HCT116 (cell line): ENCODE data around the gene KCNE4. TPM values are rescaled to one million over a fixed set of nuclear protein-coding genes. Genes with fewer than 3 reads are reported as not detected.

Experiments used
- ATAC-seq: fragments of 200-7000 bp; cut with Tn5 transposase; 2 replicates; pipeline ENCODE4 v1.9.1; 2020; ENCODE audit warnings: mild to moderate bottlenecking, moderate library complexity
- BruUV-seq: library from RNA; stranded (reverse); fragments of 400-500 nt; replicated peaks from 2 replicates; lab custom pipeline; 2021; lab: Mats Ljungman, UMichigan
- CTCF ChIA-PET: fragments of 300-600 bp; sonication (Branson Sonifier 250); formaldehyde crosslinking; loops from one replicate; lab custom pipeline; 2021; ENCODE audit warnings: antibody characterized with exemption; lab: Charles Lee
- POLR2A ChIA-PET: fragments of 300-600, 350-600 bp; sonication (Branson Sonifier 250); formaldehyde crosslinking; loops from one replicate; lab custom pipeline; 2021; ENCODE audit warnings: antibody characterized with exemption; lab: Charles Lee
- RAD21 ChIA-PET, 2 experiments: fragments of 300-600 bp; sonication (Branson Sonifier 250); formaldehyde crosslinking; loops; one replicate each; lab custom pipeline; 2023; ENCODE audit warnings: low total read pairs in 2 of 2; ENCODE audit not compliant: uncharacterized antibody in 2 of 2, unreplicated experiment in 2 of 2, low non-redundant PET in 1 of 2; lab: Charles Lee
- DNase-seq: peaks from one replicate; pipeline ENCODE4 v3.0.0-alpha.2; 2010; ENCODE audit warnings: low read depth, low spot score
- H2AFZ ChIP-seq: fragments of 200-600 bp; shearing (Covaris generic), sonication (generic); 2 replicates; pipeline ENCODE4 v1.6.1; 2017; ENCODE audit warnings: low read depth, mixed run types, mixed read lengths, antibody characterized with exemption, low read length; ENCODE audit not compliant: poor library complexity, severe bottlenecking
- H3K27ac ChIP-seq: 2 replicates; pipeline ENCODE4 v1.5.1; 2012; ENCODE audit warnings: low read depth, low read length
- H3K27me3 ChIP-seq: fragments of 200-600 bp; sonication (generic); 2 replicates; pipeline ENCODE4 v1.6.1; 2016; ENCODE audit warnings: mixed run types, low read length, mixed read lengths; ENCODE audit not compliant: insufficient read depth
- H3K36me3 ChIP-seq, 2 experiments: fragments of 200-500 bp in 1 of 2; fragments of 200-600 bp in 1 of 2; sonication (Bioruptor generic) in 1 of 2; sonication (generic) in 1 of 2; 2 replicates each; pipeline versions ENCODE4 v1.5.1 to v1.6.1; 2014 to 2016; ENCODE audit warnings: low read length in 2 of 2, inconsistent platforms in 1 of 2, mixed read lengths in 1 of 2, mixed run types in 1 of 2; ENCODE audit not compliant: insufficient read depth in 2 of 2, control insufficient read depth in 1 of 2
- H3K4me1 ChIP-seq, 2 experiments: fragments of 200-600 bp in 1 of 2; sonication (generic) in 1 of 2; 2 replicates each; pipeline versions ENCODE4 v1.5.1 to v1.6.1; 2012 to 2017; ENCODE audit warnings: low read length in 2 of 2, inconsistent platforms in 1 of 2, mild to moderate bottlenecking in 1 of 2, mixed read lengths in 1 of 2, mixed run types in 1 of 2, moderate library complexity in 1 of 2; ENCODE audit not compliant: insufficient read depth in 2 of 2, control insufficient read depth in 1 of 2
- H3K4me2 ChIP-seq: fragments of 200-600 bp; sonication (generic); 2 replicates; pipeline ENCODE4 v1.6.1; 2017; ENCODE audit warnings: mixed run types, low read length, mixed read lengths
- H3K4me3 ChIP-seq, 2 experiments: fragments of 200-600 bp in 1 of 2; sonication (generic) in 1 of 2; replicated peaks in 1 of 2; 2 replicates each; pipeline ENCODE4 v1.5.1; 2011 to 2016; ENCODE audit warnings: low read length in 2 of 2, control low read depth in 1 of 2, low read depth in 1 of 2, mild to moderate bottlenecking in 1 of 2, mixed read lengths in 1 of 2, mixed run types in 1 of 2
- H3K79me2 ChIP-seq: fragments of 200-600 bp; sonication (generic); 2 replicates; pipeline ENCODE4 v1.6.1; 2017; ENCODE audit warnings: mild to moderate bottlenecking, mixed run types, low read length, moderate library complexity, mixed read lengths; ENCODE audit not compliant: insufficient read depth
- H3K9ac ChIP-seq: fragments of 200-600 bp; sonication (generic); 2 replicates; pipeline ENCODE4 v1.6.1; 2016; ENCODE audit warnings: low read length, mixed read lengths
- H3K9me2 ChIP-seq: fragments of 200-600 bp; sonication (generic), shearing (Covaris generic); 2 replicates; pipeline ENCODE4 v1.6.1; 2017; ENCODE audit warnings: mixed run types, mild to moderate bottlenecking, moderate library complexity; ENCODE audit not compliant: insufficient read depth
- H3K9me3 ChIP-seq, 2 experiments: fragments of 200-500 bp in 1 of 2; fragments of 200-600 bp in 1 of 2; sonication (Bioruptor generic) in 1 of 2; sonication (generic) in 1 of 2; 2 replicates each; pipeline ENCODE4 v1.6.1; 2014 to 2017; ENCODE audit warnings: low read length in 2 of 2, mixed read lengths in 2 of 2, inconsistent platforms in 1 of 2, low read depth in 1 of 2, mild to moderate bottlenecking in 1 of 2, mixed run types in 1 of 2, moderate library complexity in 1 of 2; ENCODE audit not compliant: control insufficient read depth in 1 of 2, insufficient read depth in 1 of 2
- H4K20me1 ChIP-seq: fragments of 200-600 bp; sonication (generic), shearing (Covaris generic); 2 replicates; pipeline ENCODE4 v1.6.1; 2017; ENCODE audit warnings: mixed run types, mild to moderate bottlenecking, moderate library complexity; ENCODE audit not compliant: insufficient read depth
- CBX3 ChIP-seq: IDR thresholded peaks from 2 replicates; pipeline ENCODE4 v1.6.1; 2012; ENCODE audit warnings: low read depth
- ELF1 ChIP-seq: IDR thresholded peaks from 2 replicates; pipeline ENCODE4 v1.6.1; 2012; ENCODE audit warnings: low read depth, borderline replicate concordance
- EZH2phosphoT487 ChIP-seq: fragments of 200-600 bp; IDR thresholded peaks from 2 replicates; pipeline ENCODE4 v1.6.1; 2018; ENCODE audit warnings: antibody characterized with exemption, borderline replicate concordance
- FOSL1 ChIP-seq: IDR thresholded peaks from 2 replicates; pipeline ENCODE4 v1.6.1; 2012; ENCODE audit warnings: low read depth
- JUND ChIP-seq: IDR thresholded peaks from 2 replicates; pipeline ENCODE4 v1.6.1; 2012
- MAX ChIP-seq: IDR thresholded peaks from 2 replicates; pipeline ENCODE4 v1.6.1; 2012
- RAD21 ChIP-seq: IDR thresholded peaks from 2 replicates; pipeline ENCODE4 v1.6.1; 2012; ENCODE audit warnings: low read depth, mild to moderate bottlenecking
- SRF ChIP-seq: IDR thresholded peaks from 2 replicates; pipeline ENCODE4 v1.6.1; 2012; ENCODE audit warnings: low read depth
- TCF7L2 ChIP-seq: IDR thresholded peaks from 2 replicates; pipeline ENCODE4 v1.7.0; 2011; ENCODE audit warnings: borderline replicate concordance, inconsistent platforms; ENCODE audit not compliant: insufficient read depth, insufficient read length; ENCODE audit errors: extremely low read depth
- ZFX ChIP-seq: fragments of 450-650 bp; IDR thresholded peaks from 2 replicates; pipeline ENCODE4 v1.6.1; 2017
- ZNF274 ChIP-seq: fragments of 200-500 bp; sonication (Bioruptor generic); IDR thresholded peaks from 2 replicates; pipeline ENCODE4 v1.6.1; 2014; ENCODE audit warnings: mild to moderate bottlenecking, low read depth, low read length, inconsistent platforms
- intact Hi-C: fragments of 100-400 bp; cut with micrococcal nuclease; formaldehyde crosslinking; loops from 2 replicates; pipeline ENCODE4 v1.10.0; 2022
- total RNA-seq: library from RNA; stranded (reverse); gene quantifications from one replicate; pipeline ENCODE4 v1.2.1, GENCODE V29; 2021; ENCODE audit not compliant: unreplicated experiment
- TF ChIP-seq, protein P1 (sequence below), 3 experiments: fragments of 200-600 bp in 1 of 3; sonication (generic) in 1 of 3; IDR thresholded peaks in 2 of 3; conservative IDR thresholded peaks in 1 of 3; 2 replicates each; pipeline ENCODE4 v1.5.1; 2012 to 2017; ENCODE audit warnings: low read depth in 2 of 3, low read length in 2 of 3, antibody characterized with exemption in 1 of 3, borderline replicate concordance in 1 of 3, control low read depth in 1 of 3, mild to moderate bottlenecking in 1 of 3, mixed read lengths in 1 of 3, mixed run types in 1 of 3, moderate library complexity in 1 of 3; ENCODE audit not compliant: insufficient read depth in 1 of 3
- TF ChIP-seq, protein P2 (sequence below): IDR thresholded peaks from 2 replicates; pipeline ENCODE4 v1.6.1; 2012
- TF ChIP-seq, protein P3 (sequence below): IDR thresholded peaks from 2 replicates; pipeline ENCODE4 v1.6.1; 2011; ENCODE audit warnings: mild to moderate bottlenecking, low read length, moderate library complexity; ENCODE audit not compliant: insufficient replicate concordance; ENCODE audit errors: extremely low read depth

Gene KCNE4
- total RNA-seq, 1 experiment from 2014 or later = not detected

- CTCF ChIA-PET = interaction anchor here (1.0 to 3.3 kb wide), 5 partner anchors 10 to 130 kb away, joined by 3 to 23 read pairs (median 4); no protein-coding TSS in a partner anchor
- H3K4me2 ChIP-seq = peak overlapping the region; percentile 63
- no peaks in the 10 kb centered on the region for H3K27me3 ChIP-seq
- DNase-seq (peak; percentile 2), ATAC-seq (peak; percentile 71)
- peaks cover 8 to 15% of the 10 kb centered on the region in 2 experiments; a peak in 3 of 4 replicates for H3K4me1 ChIP-seq
- H3K9me2 ChIP-seq = no peaks in the 10 kb centered on the region
- POLR2A ChIA-PET = interaction anchor here (0.9 kb wide), 1 partner anchor 130 kb away, joined by 3 read pairs; no protein-coding TSS in a partner anchor
- H3K9ac ChIP-seq = no peak overlapping the region
- TF ChIP-seq RAD21 (no peak), MAX (peak; percentile 40; the same call in 1 of the 2 replicates), EZH2phosphoT487 (no peak)
- TF ChIP-seq, protein P1, sequence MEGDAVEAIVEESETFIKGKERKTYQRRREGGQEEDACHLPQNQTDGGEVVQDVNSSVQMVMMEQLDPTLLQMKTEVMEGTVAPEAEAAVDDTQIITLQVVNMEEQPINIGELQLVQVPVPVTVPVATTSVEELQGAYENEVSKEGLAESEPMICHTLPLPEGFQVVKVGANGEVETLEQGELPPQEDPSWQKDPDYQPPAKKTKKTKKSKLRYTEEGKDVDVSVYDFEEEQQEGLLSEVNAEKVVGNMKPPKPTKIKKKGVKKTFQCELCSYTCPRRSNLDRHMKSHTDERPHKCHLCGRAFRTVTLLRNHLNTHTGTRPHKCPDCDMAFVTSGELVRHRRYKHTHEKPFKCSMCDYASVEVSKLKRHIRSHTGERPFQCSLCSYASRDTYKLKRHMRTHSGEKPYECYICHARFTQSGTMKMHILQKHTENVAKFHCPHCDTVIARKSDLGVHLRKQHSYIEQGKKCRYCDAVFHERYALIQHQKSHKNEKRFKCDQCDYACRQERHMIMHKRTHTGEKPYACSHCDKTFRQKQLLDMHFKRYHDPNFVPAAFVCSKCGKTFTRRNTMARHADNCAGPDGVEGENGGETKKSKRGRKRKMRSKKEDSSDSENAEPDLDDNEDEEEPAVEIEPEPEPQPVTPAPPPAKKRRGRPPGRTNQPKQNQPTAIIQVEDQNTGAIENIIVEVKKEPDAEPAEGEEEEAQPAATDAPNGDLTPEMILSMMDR (IDR thresholded peaks at IDR 0.05 in 2 of 3, conservative IDR thresholded peaks at IDR 0.05 in 1 of 3; ENCODE audit: borderline replicate concordance in 1 of 3, insufficient read depth in 1 of 3, low read depth in 2 of 3, low read length in 2 of 3) = 0 out of 6 replicates have a peak, but pooled peaks of 1 of the 3 experiments have one; percentile 5
- no peaks in the 10 kb centered on the region for H4K20me1 ChIP-seq
- H3K27ac ChIP-seq = no peak overlapping the region
- H3K36me3 ChIP-seq = no peaks in the 10 kb centered on the region
- no peaks in the 10 kb centered on the region for H3K79me2 ChIP-seq
- intact Hi-C loops = no loop called here
- RAD21 ChIA-PET = no interaction called here
- H3K9me3 ChIP-seq = no peaks in the 10 kb centered on the region
- no TSS peak for BruUV-seq
- no peak overlapping the region for H3K4me3 ChIP-seq
- peak overlapping the region; percentile 91 for H2AFZ ChIP-seq
These were observed 50.0 kb downstream of the KCNE4 start for GRCh38 chr2:223102040-223102400.

- no peaks in the 10 kb centered on the region for H3K27me3 ChIP-seq
- ChIA-PET POLR2A (interaction anchor here (0.9 kb wide), 1 partner anchor 131 kb away, joined by 3 read pairs; no protein-coding TSS in a partner anchor), RAD21 (no interaction called here), CTCF (interaction anchor here (1.1 to 3.3 kb wide), 4 partner anchors 18 to 131 kb away, joined by 3 to 23 read pairs (median 4); no protein-coding TSS in a partner anchor)
- no peaks in the 10 kb centered on the region for H3K9me3 ChIP-seq
- H3K9me2 ChIP-seq = no peaks in the 10 kb centered on the region
- H3K9ac ChIP-seq = no peak overlapping the region
- H3K4me1 ChIP-seq = peaks cover 8 to 15% of the 10 kb centered on the region in 2 experiments; a peak in 3 of 4 replicates
- no peaks in the 10 kb centered on the region for H3K36me3 ChIP-seq
- no peak overlapping the region for H3K27ac ChIP-seq
- ATAC-seq = no peak
- peak overlapping the region; percentile 91 for H2AFZ ChIP-seq
- H3K4me3 ChIP-seq = no peak overlapping the region
- DNase-seq = no peak
- H4K20me1 ChIP-seq = no peaks in the 10 kb centered on the region
- no peaks in the 10 kb centered on the region for H3K79me2 ChIP-seq
- no TSS peak for BruUV-seq
- intact Hi-C loops = no loop called here
- H3K4me2 ChIP-seq = no peak overlapping the region
- TF ChIP-seq, protein P2, sequence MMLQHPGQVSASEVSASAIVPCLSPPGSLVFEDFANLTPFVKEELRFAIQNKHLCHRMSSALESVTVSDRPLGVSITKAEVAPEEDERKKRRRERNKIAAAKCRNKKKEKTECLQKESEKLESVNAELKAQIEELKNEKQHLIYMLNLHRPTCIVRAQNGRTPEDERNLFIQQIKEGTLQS = no peak
- TF ChIP-seq, protein P3, sequence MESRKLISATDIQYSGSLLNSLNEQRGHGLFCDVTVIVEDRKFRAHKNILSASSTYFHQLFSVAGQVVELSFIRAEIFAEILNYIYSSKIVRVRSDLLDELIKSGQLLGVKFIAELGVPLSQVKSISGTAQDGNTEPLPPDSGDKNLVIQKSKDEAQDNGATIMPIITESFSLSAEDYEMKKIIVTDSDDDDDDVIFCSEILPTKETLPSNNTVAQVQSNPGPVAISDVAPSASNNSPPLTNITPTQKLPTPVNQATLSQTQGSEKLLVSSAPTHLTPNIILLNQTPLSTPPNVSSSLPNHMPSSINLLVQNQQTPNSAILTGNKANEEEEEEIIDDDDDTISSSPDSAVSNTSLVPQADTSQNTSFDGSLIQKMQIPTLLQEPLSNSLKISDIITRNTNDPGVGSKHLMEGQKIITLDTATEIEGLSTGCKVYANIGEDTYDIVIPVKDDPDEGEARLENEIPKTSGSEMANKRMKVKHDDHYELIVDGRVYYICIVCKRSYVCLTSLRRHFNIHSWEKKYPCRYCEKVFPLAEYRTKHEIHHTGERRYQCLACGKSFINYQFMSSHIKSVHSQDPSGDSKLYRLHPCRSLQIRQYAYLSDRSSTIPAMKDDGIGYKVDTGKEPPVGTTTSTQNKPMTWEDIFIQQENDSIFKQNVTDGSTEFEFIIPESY = no peak
- no peak for TF ChIP-seq SRF
- TF ChIP-seq TCF7L2 = no peak
- TF ChIP-seq CBX3 = no peak
- no peak for TF ChIP-seq ZFX
- no peak for TF ChIP-seq JUND
- no peak for TF ChIP-seq ELF1
- TF ChIP-seq FOSL1 = no peak
- no peak for TF ChIP-seq ZNF274
These were observed 50.5 kb downstream of the KCNE4 start for GRCh38 chr2:223102450-223102849.
